Measurements from ENCODE around the gene ARHGEF12.

ARHGEF12 gene

DNA sequence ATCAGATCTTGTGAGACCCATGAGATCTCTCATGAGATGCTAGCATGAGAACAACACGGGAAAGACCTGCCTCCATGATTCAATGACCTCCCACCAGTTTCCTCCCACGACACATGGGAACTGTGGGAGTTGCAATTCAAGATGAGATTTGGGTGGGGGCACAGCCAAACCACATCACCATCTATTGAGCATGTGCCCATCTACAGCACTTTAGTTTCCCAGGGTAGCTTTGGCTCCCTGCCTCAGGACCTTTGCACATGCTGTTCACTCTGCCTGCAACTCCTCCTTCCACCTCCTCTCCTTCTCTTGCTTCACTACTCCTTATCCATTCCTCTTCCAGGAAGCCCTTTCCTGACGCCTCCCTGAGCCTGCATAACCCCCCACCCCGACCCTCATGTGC, 192.5 kb downstream of the ARHGEF12 start:
- no peak overlapping the region for H3K4me3 ChIP-seq (ENCODE audit: low read depth, low read length)

DNA sequence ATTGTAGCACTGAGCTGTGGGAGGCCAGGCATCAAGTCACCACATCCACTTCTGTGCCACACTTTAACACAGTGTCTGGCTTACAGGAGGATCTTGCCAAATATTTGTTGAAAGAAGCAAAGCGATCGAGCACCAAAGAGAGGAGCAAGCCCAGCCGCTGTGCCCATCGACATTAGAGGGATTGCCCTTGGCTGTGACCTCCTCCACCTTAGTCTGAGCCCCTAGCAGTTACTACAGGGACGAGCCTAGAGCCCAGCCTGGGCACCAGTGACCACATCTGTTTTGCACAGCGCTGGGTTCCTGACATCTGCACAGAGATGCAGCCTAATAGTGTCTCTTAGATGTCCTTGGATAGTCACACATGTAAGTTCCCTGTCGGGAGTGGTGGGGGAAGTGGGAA, 193.0 kb downstream of the ARHGEF12 start:
- no peak overlapping the region for H3K4me3 ChIP-seq (ENCODE audit: low read depth, low read length)

DNA sequence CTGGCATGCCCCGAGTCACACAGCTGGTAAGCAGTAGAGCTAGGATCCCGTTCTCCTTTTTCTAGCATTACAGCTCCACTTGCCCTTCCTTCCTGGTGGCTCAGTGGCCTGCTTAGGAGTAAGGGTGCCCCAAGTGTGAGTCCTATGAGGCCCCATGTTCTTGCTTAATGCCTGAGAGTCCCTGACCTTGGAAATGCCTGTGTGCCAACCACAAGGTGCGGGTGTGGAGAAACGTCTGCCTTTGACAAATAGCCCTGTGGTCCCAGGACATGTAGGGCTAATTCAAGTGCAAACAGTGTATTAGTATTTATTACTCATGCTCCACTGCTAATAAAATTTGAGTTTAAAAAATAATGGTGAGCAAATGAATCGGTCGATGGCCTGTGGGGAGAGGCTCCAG, 193.7 kb downstream of the ARHGEF12 start:
- H3K4me3 ChIP-seq (ENCODE audit: low read depth, low read length), result no peak overlapping the region

DNA sequence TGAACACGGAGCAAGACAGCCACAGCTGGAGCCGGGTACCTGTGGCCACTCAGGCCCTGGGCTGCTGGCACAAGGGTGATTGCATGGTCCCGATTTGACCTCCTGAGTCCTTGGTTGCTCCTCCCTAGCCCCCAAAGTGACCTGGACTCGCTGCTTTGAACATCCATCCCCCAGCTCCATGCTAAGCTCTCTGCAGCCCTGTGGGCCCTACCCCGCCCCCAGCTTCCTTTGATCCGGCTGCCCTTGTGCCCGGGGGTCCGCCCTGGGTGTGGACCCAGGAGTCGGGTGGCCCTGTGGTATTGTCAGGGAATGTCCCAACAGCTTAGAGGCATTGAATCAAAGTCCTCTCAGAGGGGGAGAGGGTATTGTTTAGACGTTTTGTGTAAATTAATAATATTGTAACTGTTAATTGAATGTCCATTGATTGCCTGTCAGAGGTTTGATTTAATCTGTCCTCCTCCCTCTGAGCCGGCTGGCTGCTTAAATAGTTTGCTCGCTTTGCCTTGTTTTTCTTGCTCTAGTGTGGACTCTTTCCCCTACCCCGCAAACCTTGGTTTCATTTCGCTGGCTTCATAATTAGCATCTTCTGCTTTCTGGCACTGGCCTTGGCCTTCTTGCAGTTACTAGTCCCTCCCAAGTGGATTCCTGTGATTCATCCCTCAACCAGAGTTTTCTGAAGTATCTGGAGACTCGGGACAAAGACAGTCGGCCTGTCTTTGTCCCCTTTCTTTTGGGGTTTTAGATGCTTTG, 196.0 kb downstream of the ARHGEF12 start:
- no peak overlapping the region for H3K4me3 ChIP-seq (ENCODE audit: low read depth, low read length)

DNA sequence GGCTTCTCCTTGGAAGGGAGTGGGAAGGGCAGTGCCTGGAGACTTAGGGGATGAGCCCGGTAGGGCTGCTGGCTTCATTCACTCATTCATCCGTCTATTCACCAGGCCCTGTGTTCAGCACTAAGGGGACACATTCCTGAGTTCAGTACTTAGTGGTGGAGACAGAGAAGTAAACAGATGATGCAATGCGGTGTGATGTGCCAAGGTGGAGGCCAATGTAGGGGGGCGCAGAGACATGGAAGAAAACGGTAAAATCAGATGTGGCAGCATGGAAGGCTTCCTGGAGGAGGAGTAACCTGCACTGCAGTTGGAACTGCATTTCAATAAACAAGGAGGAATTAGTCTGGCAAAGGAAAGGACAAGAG, 196.6 kb downstream of the ARHGEF12 start:
- no peak overlapping the region for H3K4me3 ChIP-seq (ENCODE audit: low read depth, low read length)

DNA sequence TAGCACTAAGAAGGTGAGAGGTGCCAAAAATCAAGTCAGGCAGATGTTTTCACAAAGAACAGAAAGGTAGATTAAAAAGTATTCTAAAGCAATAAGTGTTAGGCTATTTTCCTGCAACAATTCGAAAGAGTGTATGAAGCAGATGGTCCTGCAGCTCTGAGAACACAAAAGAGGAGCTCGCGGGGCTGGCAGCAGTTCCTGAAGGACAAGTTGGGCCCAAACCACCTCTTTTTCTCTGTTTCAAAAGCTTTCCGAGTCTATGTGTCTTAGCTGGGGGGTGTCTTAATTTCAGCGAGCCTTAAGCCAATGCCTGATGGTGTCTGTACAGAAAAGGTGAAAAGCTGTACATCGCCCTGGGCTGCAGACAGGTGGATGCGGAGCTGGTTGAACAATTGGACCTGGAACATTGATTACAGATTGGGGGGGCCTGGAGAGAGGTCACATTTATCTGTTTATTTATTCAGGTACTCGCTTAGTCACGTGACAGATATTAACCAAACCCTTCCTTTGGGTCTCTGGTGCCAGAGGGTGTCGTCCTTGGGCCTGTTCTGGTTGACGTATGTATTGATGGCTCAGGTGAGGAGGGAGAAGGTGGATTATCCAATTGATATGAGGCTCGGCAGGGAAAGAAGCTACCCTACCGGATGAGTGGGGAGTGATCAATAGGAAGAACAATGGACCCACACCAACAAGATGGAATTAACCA, 200.0 kb downstream of the ARHGEF12 start:
- no peak overlapping the region for H3K4me3 ChIP-seq (ENCODE audit: low read depth, low read length)

DNA sequence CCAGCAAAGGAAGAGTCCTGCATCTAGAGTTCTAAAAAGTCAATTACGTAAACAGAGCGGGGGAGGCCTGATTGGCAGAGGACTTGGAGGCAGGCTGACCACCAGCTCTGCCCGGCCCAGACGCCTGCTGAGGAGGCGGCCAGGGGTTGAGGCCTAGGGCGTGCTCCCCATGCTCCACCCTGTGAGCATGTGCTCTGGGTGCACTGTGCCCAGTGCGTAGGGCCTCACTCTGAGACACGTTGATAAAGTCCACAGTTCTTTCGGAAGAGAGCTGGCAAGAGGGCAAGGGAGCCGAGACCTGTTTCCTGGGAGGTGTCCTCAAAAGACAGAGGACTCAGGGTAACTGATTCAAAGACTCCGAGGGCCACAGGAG, 200.6 kb downstream of the ARHGEF12 start:
- no peak overlapping the region for H3K4me3 ChIP-seq (ENCODE audit: low read depth, low read length)

DNA sequence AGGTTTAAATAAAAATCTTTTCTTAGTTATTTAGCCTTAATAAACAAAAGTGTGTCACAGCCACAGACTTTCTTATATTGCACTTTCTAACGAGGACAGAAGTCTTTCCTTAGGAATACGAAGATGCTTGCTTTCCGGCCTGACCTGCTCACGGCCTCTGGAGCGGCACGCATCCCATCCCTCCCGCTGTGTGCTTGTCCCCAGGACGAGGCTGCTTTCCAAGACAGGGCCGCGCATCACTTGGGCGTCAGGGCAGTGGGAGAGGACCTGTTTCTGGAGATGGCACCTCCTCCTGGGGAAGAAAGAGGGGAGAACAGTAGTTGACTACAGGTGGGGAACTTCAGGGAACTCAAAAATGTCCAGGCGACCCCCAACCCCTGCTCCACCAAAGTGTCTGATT, 201.8 kb downstream of the ARHGEF12 start:
- no peak overlapping the region for H3K4me3 ChIP-seq (ENCODE audit: low read depth, low read length)

DNA sequence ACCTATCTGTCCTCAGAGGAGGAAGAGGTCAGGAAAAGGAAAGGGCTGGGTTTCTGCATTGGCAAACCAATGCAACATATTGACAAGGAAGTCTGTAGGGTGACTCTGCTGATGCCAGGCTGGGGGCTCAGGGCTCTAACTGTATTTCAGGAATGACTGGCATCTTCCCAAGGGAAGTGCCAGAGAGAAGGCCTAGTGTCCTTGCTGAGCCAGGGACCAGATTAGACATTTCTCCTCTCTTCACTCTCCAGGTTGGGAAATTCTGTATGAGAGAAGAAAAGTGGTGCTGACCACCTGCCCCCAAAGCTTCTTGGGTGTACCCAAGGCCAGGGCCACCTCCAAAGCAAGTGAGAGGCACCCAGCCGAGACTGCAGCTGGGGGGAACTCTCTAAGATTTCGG, 202.5 kb downstream of the ARHGEF12 start:
- no peak overlapping the region for H3K4me3 ChIP-seq (ENCODE audit: low read depth, low read length)
